Ammon's horn (tissue), 1 donor: ENCODE results near the gene TMTC2.

ENCODE experiments used
- DNase-seq: peaks from one replicate; pipeline ENCODE4 v3.0.0-alpha.2; 2016; ENCODE audit warnings: low spot score

The TMTC2 gene

GRCh38 chr12:83140135-83140534, 453.4 kb downstream of the TMTC2 start:
- DNase-seq: no peak

GRCh38 chr12:83141460-83141994, 454.8 kb downstream of the TMTC2 start:
- DNase-seq: no peak

- DNase-seq: no peak
These were observed 456.2 kb downstream of the TMTC2 start for GRCh38 chr12:83142914-83143313.

- DNase-seq: no peak
These were observed 457.2 kb downstream of the TMTC2 start for GRCh38 chr12:83143950-83144349.

GRCh38 chr12:83145325-83145840, 458.7 kb downstream of the TMTC2 start:
- DNase-seq: no peak

- DNase-seq: no peak
These were observed 460.6 kb downstream of the TMTC2 start for GRCh38 chr12:83147341-83147740.

- no peak for DNase-seq
These were observed 463.3 kb downstream of the TMTC2 start for GRCh38 chr12:83149987-83150386.

- DNase-seq: no peak
These were observed 463.9 kb downstream of the TMTC2 start for GRCh38 chr12:83150465-83151189.

GRCh38 chr12:83153177-83153576, 466.5 kb downstream of the TMTC2 start:
- DNase-seq: no peak

- no peak for DNase-seq
These were observed 470.1 kb downstream of the TMTC2 start for GRCh38 chr12:83156815-83157214.

GRCh38 chr12:83157604-83158003, 470.9 kb downstream of the TMTC2 start:
- DNase-seq: no peak

GRCh38 chr12:83158613-83159207, 472.0 kb downstream of the TMTC2 start:
- no peak for DNase-seq

- DNase-seq: no peak
These were observed 474.8 kb downstream of the TMTC2 start for GRCh38 chr12:83161456-83161855.

- DNase-seq: no peak
These were observed 482.0 kb downstream of the TMTC2 start for GRCh38 chr12:83168751-83169150.

GRCh38 chr12:83172441-83172840, 485.7 kb downstream of the TMTC2 start:
- no peak for DNase-seq

- DNase-seq: no peak
These were observed 486.4 kb downstream of the TMTC2 start for GRCh38 chr12:83172866-83173649.

- no peak for DNase-seq
These were observed 493.3 kb downstream of the TMTC2 start for GRCh38 chr12:83179999-83180398.

- DNase-seq: no peak
These were observed 494.4 kb downstream of the TMTC2 start for GRCh38 chr12:83181074-83181473.

GRCh38 chr12:83183132-83183531, 496.4 kb downstream of the TMTC2 start:
- DNase-seq: no peak
